GM21390 (cell line): Measurements from ENCODE around the gene STK16.
"Not testable (repeated sequence)": the region's sequence is repeated elsewhere in the genome, so short reads cannot be mapped to it uniquely, and the experiment has no call there.

Experiments
- ATAC-seq: cut with Tn5 transposase; IDR thresholded peaks from one replicate; pipeline ENCODE4 v1.9.1; 2021; ENCODE audit not compliant: unreplicated experiment

STK16 gene

GRCh38 chr2:219286436-219287115 lies 41.3 kb downstream of the STK16 start:
- no peak for ATAC-seq

- ATAC-seq = not testable (repeated sequence)
Measured at GRCh38 chr2:219287116-219287440, 41.8 kb downstream of the STK16 start.

- ATAC-seq = no peak
Measured at GRCh38 chr2:219287580-219288265, 42.4 kb downstream of the STK16 start.

GRCh38 chr2:219289195-219289536 lies 43.9 kb downstream of the STK16 start:
- ATAC-seq = no peak

GRCh38 chr2:219289537-219290361 lies 44.5 kb downstream of the STK16 start:
- no peak for ATAC-seq

GRCh38 chr2:219290381-219291171 lies 45.3 kb downstream of the STK16 start:
- no peak for ATAC-seq

GRCh38 chr2:219291394-219291793 lies 46.1 kb downstream of the STK16 start:
- ATAC-seq = no peak

- ATAC-seq = no peak
Measured at GRCh38 chr2:219291910-219292490, 46.7 kb downstream of the STK16 start.

GRCh38 chr2:219292616-219293015 lies 47.3 kb downstream of the STK16 start:
- no peak for ATAC-seq

- ATAC-seq = no peak
Measured at GRCh38 chr2:219293736-219294231, 48.5 kb downstream of the STK16 start.

- peak; percentile 90 for ATAC-seq
Measured at GRCh38 chr2:219294356-219295351, 49.4 kb downstream of the STK16 start.

GRCh38 chr2:219296142-219296541 lies 50.9 kb downstream of the STK16 start:
- ATAC-seq = no peak

GRCh38 chr2:219296631-219297391 lies 51.5 kb downstream of the STK16 start:
- no peak for ATAC-seq

- no peak for ATAC-seq
Measured at GRCh38 chr2:219297766-219298456, 52.6 kb downstream of the STK16 start.

- peak; percentile 46 for ATAC-seq
Measured at GRCh38 chr2:219298759-219299371, 53.6 kb downstream of the STK16 start.

GRCh38 chr2:219299372-219299760 lies 54.1 kb downstream of the STK16 start:
- no peak for ATAC-seq
